GM23338 (cell line): Measurements from ENCODE around the gene TNS1. TPM values are rescaled to one million over a fixed set of nuclear protein-coding genes. Genes with fewer than 3 reads are reported as not detected.

ENCODE experiments used
- ATAC-seq: fragments of 200-7000 bp; cut with Tn5 transposase; 3 replicates; pipeline ENCODE4 v1.9.1; 2020
- DNase-seq: peaks from one replicate; pipeline ENCODE4 v3.0.0-alpha.2; 2015; ENCODE audit warnings: low spot score
- H2AFZ ChIP-seq: fragments of 200-600 bp; sonication (generic); 2 replicates; pipeline ENCODE4 v1.8.0; 2016; ENCODE audit warnings: antibody characterized with exemption, mild to moderate bottlenecking, moderate library complexity
- H3F3A ChIP-seq: fragments of 200-600 bp; sonication (generic); replicated peaks from 2 replicates; pipeline ENCODE4 v1.8.0; 2017; ENCODE audit warnings: antibody characterized with exemption, mixed run types, low read depth
- H3K27ac ChIP-seq: fragments of 200-600 bp; sonication (generic); 2 replicates; pipeline ENCODE4 v1.6.1; 2016; ENCODE audit warnings: low read depth
- H3K27me3 ChIP-seq: fragments of 200-600 bp; sonication (generic); 2 replicates; pipeline ENCODE4 v1.8.0; 2016; ENCODE audit warnings: mild to moderate bottlenecking, mixed run types, moderate library complexity; ENCODE audit not compliant: insufficient read depth
- H3K36me3 ChIP-seq: fragments of 200-600 bp; sonication (generic); 2 replicates; pipeline ENCODE4 v1.8.0; 2016; ENCODE audit warnings: mild to moderate bottlenecking; ENCODE audit not compliant: insufficient read depth
- H3K4me1 ChIP-seq: fragments of 200-600 bp; sonication (generic); 2 replicates; pipeline ENCODE4 v1.8.0; 2016; ENCODE audit warnings: mild to moderate bottlenecking, moderate library complexity; ENCODE audit not compliant: insufficient read depth
- H3K4me2 ChIP-seq: fragments of 200-600 bp; sonication (generic); 2 replicates; pipeline ENCODE4 v1.7.1; 2017; ENCODE audit warnings: mixed run types
- H3K4me3 ChIP-seq: fragments of 200-600 bp; sonication (generic); 2 replicates; pipeline ENCODE4 v1.6.1; 2016; ENCODE audit warnings: mixed run types
- H3K79me2 ChIP-seq: fragments of 200-600 bp; sonication (generic); replicated peaks from 2 replicates; pipeline ENCODE4 v1.8.0; 2017; ENCODE audit warnings: mild to moderate bottlenecking; ENCODE audit not compliant: insufficient read depth
- H3K9me2 ChIP-seq: fragments of 200-600 bp; sonication (generic); 2 replicates; pipeline ENCODE4 v1.8.0; 2017; ENCODE audit not compliant: insufficient read depth
- H4K20me1 ChIP-seq: fragments of 200-600 bp; sonication (generic); replicated peaks from 2 replicates; pipeline ENCODE4 v1.8.0; 2017; ENCODE audit warnings: mild to moderate bottlenecking; ENCODE audit not compliant: insufficient read depth
- H3K27ac Mint-ChIP-seq: 2 replicates; pipeline ENCODE4 v1.8.0; 2020; ENCODE audit warnings: inconsistent platforms, mild to moderate bottlenecking, moderate library complexity, mixed read lengths
- H3K27me3 Mint-ChIP-seq: 3 replicates; pipeline ENCODE4 v1.8.0; 2022; ENCODE audit warnings: low read depth, mild to moderate bottlenecking, moderate library complexity, mixed read lengths, inconsistent platforms; ENCODE audit not compliant: insufficient read depth, poor library complexity
- H3K36me3 Mint-ChIP-seq: 3 replicates; pipeline ENCODE4 v1.8.0; 2021; ENCODE audit warnings: low read depth, mild to moderate bottlenecking, inconsistent platforms, moderate library complexity, mixed read lengths
- H3K4me1 Mint-ChIP-seq: 3 replicates; pipeline ENCODE4 v1.8.0; 2020; ENCODE audit warnings: mild to moderate bottlenecking, inconsistent platforms, mixed read lengths
- H3K4me3 Mint-ChIP-seq: 3 replicates; pipeline ENCODE4 v1.8.0; 2021; ENCODE audit warnings: moderate library complexity, mild to moderate bottlenecking, inconsistent platforms, mixed read lengths
- H3K9me3 Mint-ChIP-seq: 3 replicates; pipeline ENCODE4 v1.8.0; 2020; ENCODE audit warnings: moderate library complexity, mild to moderate bottlenecking, inconsistent platforms, mixed read lengths
- CREB1 ChIP-seq: fragments of 250-450 bp; sonication (Bioruptor Pico); IDR thresholded peaks from 2 replicates; pipeline ENCODE4 v1.5.0; 2020; ENCODE audit warnings: low read depth, mild to moderate bottlenecking, moderate library complexity
- ETS1 ChIP-seq: IDR thresholded peaks from 2 replicates; pipeline ENCODE4 v1.6.1; 2016; ENCODE audit warnings: antibody characterized with exemption
- EZH2 ChIP-seq: fragments of 200-600 bp; sonication (generic); IDR thresholded peaks from one replicate; pipeline ENCODE4 v1.8.0; 2017; ENCODE audit warnings: antibody characterized with exemption, mild to moderate bottlenecking, low read depth; ENCODE audit not compliant: unreplicated experiment
- JUNB ChIP-seq: IDR thresholded peaks from one replicate; pipeline ENCODE4 v1.6.1; 2016; ENCODE audit warnings: antibody characterized with exemption; ENCODE audit not compliant: unreplicated experiment
- NANOG ChIP-seq: IDR thresholded peaks from 2 replicates; pipeline ENCODE4 v1.6.1; 2016; ENCODE audit warnings: antibody characterized with exemption, borderline replicate concordance
- ZNF114 ChIP-seq: fragments of 250-450 bp; sonication (Bioruptor Pico); IDR thresholded peaks from 2 replicates; pipeline ENCODE4 v1.5.0; 2020; ENCODE audit warnings: mild to moderate bottlenecking, moderate library complexity
- polyA plus RNA-seq: library from polyadenylated mRNA; unstranded; fragments of >200 nt; fragmentation: Nextera tagmentation; extraction: Ambion mirVana; gene quantifications from 2 replicates; pipeline ENCODE4 v1.2.1, GENCODE V29; 2016
- total RNA-seq: library from RNA; depleted of rRNA; stranded (reverse); fragments of >200 nt; shearing (Covaris generic); gene quantifications from 2 replicates; pipeline ENCODE4 v1.2.3, GENCODE V29; 2014
- TF ChIP-seq, protein P1 (sequence below): fragments of 250-450 bp; sonication (Bioruptor Pico); IDR thresholded peaks from 2 replicates; pipeline ENCODE4 v1.5.0; 2020; ENCODE audit warnings: mild to moderate bottlenecking, moderate library complexity
- TF ChIP-seq, protein P2 (sequence below), 2 experiments: fragments of 200-600 bp in 1 of 2; sonication (generic) in 1 of 2; conservative IDR thresholded peaks; 2 replicates each; pipeline versions ENCODE4 v1.5.1 to v1.6.1; 2016 to 2017; ENCODE audit warnings: antibody characterized with exemption in 2 of 2, low read depth in 2 of 2, mild to moderate bottlenecking in 2 of 2, moderate library complexity in 1 of 2

Gene TNS1
- total and polyA plus RNA-seq, 2 experiments from 2014 or later: 2.0 to 7.4 TPM

DNA sequence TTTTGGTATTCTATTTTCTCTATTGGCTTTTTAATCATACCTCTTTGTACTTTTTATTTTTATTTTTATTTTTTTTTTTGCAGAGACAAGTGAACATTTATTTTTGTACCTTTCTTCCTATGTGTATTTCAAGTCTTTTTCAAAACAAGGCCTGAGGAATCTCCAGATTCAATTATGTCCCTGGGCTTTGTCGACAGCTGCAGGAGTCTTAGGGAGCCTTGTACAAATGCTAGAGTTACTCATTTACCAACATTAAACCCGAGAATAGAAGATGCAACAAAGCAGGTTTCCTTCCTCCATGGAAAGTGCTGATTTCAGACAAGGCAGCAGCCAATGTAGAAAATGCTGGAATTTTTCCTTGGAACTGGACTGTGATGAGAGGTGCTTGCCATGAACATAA, 242.8 kb downstream of the TNS1 start (continued):
- TF ChIP-seq, protein P1, sequence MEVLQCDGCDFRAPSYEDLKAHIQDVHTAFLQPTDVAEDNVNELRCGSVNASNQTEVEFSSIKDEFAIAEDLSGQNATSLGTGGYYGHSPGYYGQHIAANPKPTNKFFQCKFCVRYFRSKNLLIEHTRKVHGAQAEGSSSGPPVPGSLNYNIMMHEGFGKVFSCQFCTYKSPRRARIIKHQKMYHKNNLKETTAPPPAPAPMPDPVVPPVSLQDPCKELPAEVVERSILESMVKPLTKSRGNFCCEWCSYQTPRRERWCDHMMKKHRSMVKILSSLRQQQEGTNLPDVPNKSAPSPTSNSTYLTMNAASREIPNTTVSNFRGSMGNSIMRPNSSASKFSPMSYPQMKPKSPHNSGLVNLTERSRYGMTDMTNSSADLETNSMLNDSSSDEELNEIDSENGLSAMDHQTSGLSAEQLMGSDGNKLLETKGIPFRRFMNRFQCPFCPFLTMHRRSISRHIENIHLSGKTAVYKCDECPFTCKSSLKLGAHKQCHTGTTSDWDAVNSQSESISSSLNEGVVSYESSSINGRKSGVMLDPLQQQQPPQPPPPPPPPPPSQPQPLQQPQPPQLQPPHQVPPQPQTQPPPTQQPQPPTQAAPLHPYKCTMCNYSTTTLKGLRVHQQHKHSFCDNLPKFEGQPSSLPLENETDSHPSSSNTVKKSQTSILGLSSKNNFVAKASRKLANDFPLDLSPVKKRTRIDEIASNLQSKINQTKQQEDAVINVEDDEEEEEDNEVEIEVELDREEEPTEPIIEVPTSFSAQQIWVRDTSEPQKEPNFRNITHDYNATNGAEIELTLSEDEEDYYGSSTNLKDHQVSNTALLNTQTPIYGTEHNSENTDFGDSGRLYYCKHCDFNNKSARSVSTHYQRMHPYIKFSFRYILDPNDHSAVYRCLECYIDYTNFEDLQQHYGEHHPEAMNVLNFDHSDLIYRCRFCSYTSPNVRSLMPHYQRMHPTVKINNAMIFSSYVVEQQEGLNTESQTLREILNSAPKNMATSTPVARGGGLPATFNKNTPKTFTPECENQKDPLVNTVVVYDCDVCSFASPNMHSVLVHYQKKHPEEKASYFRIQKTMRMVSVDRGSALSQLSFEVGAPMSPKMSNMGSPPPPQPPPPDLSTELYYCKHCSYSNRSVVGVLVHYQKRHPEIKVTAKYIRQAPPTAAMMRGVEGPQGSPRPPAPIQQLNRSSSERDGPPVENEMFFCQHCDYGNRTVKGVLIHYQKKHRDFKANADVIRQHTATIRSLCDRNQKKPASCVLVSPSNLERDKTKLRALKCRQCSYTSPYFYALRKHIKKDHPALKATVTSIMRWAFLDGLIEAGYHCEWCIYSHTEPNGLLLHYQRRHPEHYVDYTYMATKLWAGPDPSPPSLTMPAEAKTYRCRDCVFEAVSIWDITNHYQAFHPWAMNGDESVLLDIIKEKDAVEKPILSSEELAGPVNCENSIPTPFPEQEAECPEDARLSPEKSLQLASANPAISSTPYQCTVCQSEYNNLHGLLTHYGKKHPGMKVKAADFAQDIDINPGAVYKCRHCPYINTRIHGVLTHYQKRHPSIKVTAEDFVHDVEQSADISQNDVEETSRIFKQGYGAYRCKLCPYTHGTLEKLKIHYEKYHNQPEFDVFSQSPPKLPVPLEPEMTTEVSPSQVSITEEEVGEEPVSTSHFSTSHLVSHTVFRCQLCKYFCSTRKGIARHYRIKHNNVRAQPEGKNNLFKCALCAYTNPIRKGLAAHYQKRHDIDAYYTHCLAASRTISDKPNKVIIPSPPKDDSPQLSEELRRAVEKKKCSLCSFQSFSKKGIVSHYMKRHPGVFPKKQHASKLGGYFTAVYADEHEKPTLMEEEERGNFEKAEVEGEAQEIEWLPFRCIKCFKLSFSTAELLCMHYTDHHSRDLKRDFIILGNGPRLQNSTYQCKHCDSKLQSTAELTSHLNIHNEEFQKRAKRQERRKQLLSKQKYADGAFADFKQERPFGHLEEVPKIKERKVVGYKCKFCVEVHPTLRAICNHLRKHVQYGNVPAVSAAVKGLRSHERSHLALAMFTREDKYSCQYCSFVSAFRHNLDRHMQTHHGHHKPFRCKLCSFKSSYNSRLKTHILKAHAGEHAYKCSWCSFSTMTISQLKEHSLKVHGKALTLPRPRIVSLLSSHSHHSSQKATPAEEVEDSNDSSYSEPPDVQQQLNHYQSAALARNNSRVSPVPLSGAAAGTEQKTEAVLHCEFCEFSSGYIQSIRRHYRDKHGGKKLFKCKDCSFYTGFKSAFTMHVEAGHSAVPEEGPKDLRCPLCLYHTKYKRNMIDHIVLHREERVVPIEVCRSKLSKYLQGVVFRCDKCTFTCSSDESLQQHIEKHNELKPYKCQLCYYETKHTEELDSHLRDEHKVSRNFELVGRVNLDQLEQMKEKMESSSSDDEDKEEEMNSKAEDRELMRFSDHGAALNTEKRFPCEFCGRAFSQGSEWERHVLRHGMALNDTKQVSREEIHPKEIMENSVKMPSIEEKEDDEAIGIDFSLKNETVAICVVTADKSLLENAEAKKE: no peak
- no peak for TF ChIP-seq CREB1 (CRISPR knock-in tag)
- TF ChIP-seq ZNF114 (CRISPR knock-in tag): no peak
- TF ChIP-seq ETS1: no peak
- no peak for TF ChIP-seq NANOG

DNA sequence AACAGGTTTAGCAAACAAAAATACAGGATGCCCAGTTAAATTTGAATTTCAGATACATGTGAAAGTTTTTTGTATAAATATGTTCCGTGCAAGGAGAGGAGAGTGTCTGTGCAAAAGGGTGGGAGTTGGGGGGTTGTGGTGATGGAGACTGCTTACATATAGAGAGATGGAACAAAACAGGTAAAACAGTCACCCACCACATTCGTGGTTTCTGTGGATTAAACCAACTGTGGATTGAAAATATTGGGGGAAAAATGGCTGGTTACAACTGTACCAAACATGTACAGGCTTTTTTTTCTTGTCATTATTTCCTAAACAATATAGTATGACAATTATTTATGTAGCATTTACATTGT, 245.7 kb downstream of the TNS1 start:
- H3K4me3 ChIP-seq: no peak overlapping the region
- DNase-seq: no peak
- Mint-ChIP-seq H3K9me3 (peaks cover 9% of the 10 kb centered on the region; the same call in 2 of the 3 replicates), H3K27me3 (no peaks in the 10 kb centered on the region), H3K4me3 (no peak overlapping the region), H3K36me3 (peaks cover 3% of the 10 kb centered on the region; the same call in 1 of the 3 replicates), H3K4me1 (peaks cover 3% of the 10 kb centered on the region; the same call in 2 of the 3 replicates), H3K27ac (no peak overlapping the region)
- H2AFZ ChIP-seq: peak overlapping the region; percentile 98
- H4K20me1 ChIP-seq: no peaks in the 10 kb centered on the region
- H3K36me3 ChIP-seq: no peaks in the 10 kb centered on the region
- 0 out of 2 replicates have a peak, but pooled peaks cover 5% of the 10 kb centered on the region for H3K27me3 ChIP-seq
- H3K9me2 ChIP-seq: no peaks in the 10 kb centered on the region
- no peak for ATAC-seq
- no peaks in the 10 kb centered on the region for H3K79me2 ChIP-seq
- peaks cover 9% of the 10 kb centered on the region; the same call in 1 of the 2 replicates for H3K4me1 ChIP-seq
- no peak overlapping the region; the same call in 1 of the 2 replicates for H3K4me2 ChIP-seq
- no peak overlapping the region for H3K27ac ChIP-seq
- H3F3A ChIP-seq: no peaks in the 10 kb centered on the region
- TF ChIP-seq JUNB: no peak
- TF ChIP-seq, protein P2, sequence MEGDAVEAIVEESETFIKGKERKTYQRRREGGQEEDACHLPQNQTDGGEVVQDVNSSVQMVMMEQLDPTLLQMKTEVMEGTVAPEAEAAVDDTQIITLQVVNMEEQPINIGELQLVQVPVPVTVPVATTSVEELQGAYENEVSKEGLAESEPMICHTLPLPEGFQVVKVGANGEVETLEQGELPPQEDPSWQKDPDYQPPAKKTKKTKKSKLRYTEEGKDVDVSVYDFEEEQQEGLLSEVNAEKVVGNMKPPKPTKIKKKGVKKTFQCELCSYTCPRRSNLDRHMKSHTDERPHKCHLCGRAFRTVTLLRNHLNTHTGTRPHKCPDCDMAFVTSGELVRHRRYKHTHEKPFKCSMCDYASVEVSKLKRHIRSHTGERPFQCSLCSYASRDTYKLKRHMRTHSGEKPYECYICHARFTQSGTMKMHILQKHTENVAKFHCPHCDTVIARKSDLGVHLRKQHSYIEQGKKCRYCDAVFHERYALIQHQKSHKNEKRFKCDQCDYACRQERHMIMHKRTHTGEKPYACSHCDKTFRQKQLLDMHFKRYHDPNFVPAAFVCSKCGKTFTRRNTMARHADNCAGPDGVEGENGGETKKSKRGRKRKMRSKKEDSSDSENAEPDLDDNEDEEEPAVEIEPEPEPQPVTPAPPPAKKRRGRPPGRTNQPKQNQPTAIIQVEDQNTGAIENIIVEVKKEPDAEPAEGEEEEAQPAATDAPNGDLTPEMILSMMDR (conservative IDR thresholded peaks at IDR 0.05; ENCODE audit: low read depth in 2 of 2): no peak
- TF ChIP-seq EZH2: no peak
- TF ChIP-seq NANOG: no peak
- no peak for TF ChIP-seq CREB1 (CRISPR knock-in tag)
